ENCODE results near the gene GRM6.

- peak; percentile 81 to 91 for TF ChIP-seq POLR2AphosphoS5 (IDR thresholded peaks at IDR 0.05; ENCODE audit: insufficient read depth in 1 of 2, low read depth in 1 of 2)
- no peak for TF ChIP-seq CTCF (IDR thresholded peaks at IDR 0.05)
These were observed 54.4 kb downstream of the GRM6 start, which contains the start of gene ZNF454 for GRCh38 chr5:178940569-178941360.
